Fibroblast of lung (primary cell): Measurements from ENCODE around the gene DGKZ. TPM values are rescaled to one million over a fixed set of nuclear protein-coding genes. Genes with fewer than 3 reads are reported as not detected.
A peak's percentile ranks its signal among the peaks of the same experiment; 100 is the strongest.
"Not testable (repeated sequence)": the region's sequence is repeated elsewhere in the genome, so short reads cannot be mapped to it uniquely, and the experiment has no call there.

Source experiments
- DNase-seq, 2 donors: peaks; one replicate each; pipeline versions ENCODE4 v3.0.0 to v3.0.0-alpha.2; 2010; ENCODE audit warnings: low read depth in 2 of 2
- H2AFZ ChIP-seq: 2 replicates; pipeline ENCODE4 v1.5.1; 2012; ENCODE audit warnings: low read length, control low read depth, inconsistent platforms
- H3K27ac ChIP-seq: 2 replicates; pipeline ENCODE4 v1.5.1; 2011; ENCODE audit warnings: low read length, control low read depth; ENCODE audit not compliant: insufficient read depth
- H3K27me3 ChIP-seq: 2 replicates; pipeline ENCODE4 v1.5.1; 2011; ENCODE audit warnings: mild to moderate bottlenecking, low read length; ENCODE audit not compliant: control insufficient read depth, insufficient read depth
- H3K36me3 ChIP-seq: 2 replicates; pipeline ENCODE4 v1.5.1; 2011; ENCODE audit warnings: low read length; ENCODE audit not compliant: control insufficient read depth, insufficient read depth
- H3K4me1 ChIP-seq: 2 replicates; pipeline ENCODE4 v1.5.1; 2011; ENCODE audit warnings: low read length; ENCODE audit not compliant: control insufficient read depth, insufficient read depth; ENCODE audit errors: extremely low read depth
- H3K4me2 ChIP-seq: 2 replicates; pipeline ENCODE4 v1.5.1; 2011; ENCODE audit warnings: low read length, control low read depth; ENCODE audit not compliant: insufficient read depth; ENCODE audit errors: extremely low read depth
- H3K4me3 ChIP-seq, 4 experiments: fragments of 200-600 bp in 1 of 4; sonication (generic) in 1 of 4; replicated peaks in 1 of 4; 2 replicates each; pipeline ENCODE4 v1.5.1; 2011 to 2016; ENCODE audit warnings: low read length in 4 of 4, low read depth in 3 of 4, mild to moderate bottlenecking in 3 of 4, control low read depth in 2 of 4, inconsistent platforms in 1 of 4, mixed read lengths in 1 of 4; ENCODE audit not compliant: insufficient read depth in 1 of 4; ENCODE audit errors: control extremely low read depth in 1 of 4
- H3K79me2 ChIP-seq: 2 replicates; pipeline ENCODE4 v1.5.1; 2012; ENCODE audit warnings: mild to moderate bottlenecking, low read length, inconsistent platforms; ENCODE audit not compliant: control insufficient read depth, insufficient read depth
- H3K9ac ChIP-seq: 2 replicates; pipeline ENCODE4 v1.5.1; 2011; ENCODE audit warnings: mild to moderate bottlenecking, low read length, control low read depth; ENCODE audit not compliant: insufficient read depth
- H3K9me3 ChIP-seq: 2 replicates; pipeline ENCODE4 v1.5.1; 2012; ENCODE audit warnings: low read depth, low read length; ENCODE audit not compliant: control insufficient read depth, insufficient read depth
- H4K20me1 ChIP-seq: 2 replicates; pipeline ENCODE4 v1.5.1; 2011; ENCODE audit warnings: low read length; ENCODE audit not compliant: control insufficient read depth, insufficient read depth; ENCODE audit errors: extremely low read depth
- EZH2 ChIP-seq: IDR thresholded peaks from 2 replicates; pipeline ENCODE4 v1.5.1; 2012; ENCODE audit warnings: low read length, control low read depth, mild to moderate bottlenecking; ENCODE audit errors: missing control alignments
- polyA plus RNA-seq, 2 donors: library from polyadenylated mRNA; depleted of rRNA in 1 of 2; stranded (reverse) in 1 of 2; unstranded in 1 of 2; fragments of >200 nt; gene quantifications; 2 replicates each; pipeline ENCODE4 v1.2.1, GENCODE V29; 2011 to 2012; ENCODE audit warnings: missing spikeins in 1 of 2
- total RNA-seq: library from RNA; depleted of rRNA; stranded (reverse); fragments of >200 nt; gene quantifications from 2 replicates; pipeline ENCODE4 v1.2.1, GENCODE V29; 2014
- TF ChIP-seq, protein P1 (sequence below), 2 donors: IDR thresholded peaks in 1 of 2; conservative IDR thresholded peaks in 1 of 2; 1 replicate in 1 of 2; 2 replicates in 1 of 2; pipeline ENCODE4 v1.5.1; 2011 to 2012; ENCODE audit warnings: low read length in 2 of 2, control low read depth in 1 of 2, inconsistent platforms in 1 of 2, low read depth in 1 of 2, mild to moderate bottlenecking in 1 of 2

DGKZ gene
- total and polyA plus RNA-seq, 2 donors (not counting 1 experiment from before 2014, with no cell fraction given): 16.4 to 35.5 TPM

GRCh38 chr11:46369458-46370152 is 22.3 kb downstream of the DGKZ start:
- Histone ChIP-seq H3K4me3 (no peak overlapping the region), H3K4me1 (peaks cover 6% of the 10 kb centered on the region), H3K36me3 (peaks cover 8% of the 10 kb centered on the region), H3K9ac (no peak overlapping the region), H2AFZ (no peak overlapping the region), H3K9me3 (no peaks in the 10 kb centered on the region), H3K27me3 (no peaks in the 10 kb centered on the region), H3K4me2 (no peak overlapping the region), H3K79me2 (no peaks in the 10 kb centered on the region), H3K27ac (no peak overlapping the region), H4K20me1 (no peaks in the 10 kb centered on the region)
- no peak for TF ChIP-seq EZH2
- TF ChIP-seq, protein P1, sequence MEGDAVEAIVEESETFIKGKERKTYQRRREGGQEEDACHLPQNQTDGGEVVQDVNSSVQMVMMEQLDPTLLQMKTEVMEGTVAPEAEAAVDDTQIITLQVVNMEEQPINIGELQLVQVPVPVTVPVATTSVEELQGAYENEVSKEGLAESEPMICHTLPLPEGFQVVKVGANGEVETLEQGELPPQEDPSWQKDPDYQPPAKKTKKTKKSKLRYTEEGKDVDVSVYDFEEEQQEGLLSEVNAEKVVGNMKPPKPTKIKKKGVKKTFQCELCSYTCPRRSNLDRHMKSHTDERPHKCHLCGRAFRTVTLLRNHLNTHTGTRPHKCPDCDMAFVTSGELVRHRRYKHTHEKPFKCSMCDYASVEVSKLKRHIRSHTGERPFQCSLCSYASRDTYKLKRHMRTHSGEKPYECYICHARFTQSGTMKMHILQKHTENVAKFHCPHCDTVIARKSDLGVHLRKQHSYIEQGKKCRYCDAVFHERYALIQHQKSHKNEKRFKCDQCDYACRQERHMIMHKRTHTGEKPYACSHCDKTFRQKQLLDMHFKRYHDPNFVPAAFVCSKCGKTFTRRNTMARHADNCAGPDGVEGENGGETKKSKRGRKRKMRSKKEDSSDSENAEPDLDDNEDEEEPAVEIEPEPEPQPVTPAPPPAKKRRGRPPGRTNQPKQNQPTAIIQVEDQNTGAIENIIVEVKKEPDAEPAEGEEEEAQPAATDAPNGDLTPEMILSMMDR (conservative IDR thresholded peaks at IDR 0.05 in 1 of 2, IDR thresholded peaks at IDR 0.05 in 1 of 2; ENCODE audit: low read depth in 1 of 2, low read length in 2 of 2): peak; percentile 85 to 97
- DNase-seq: peak; percentile 69 to 72

GRCh38 chr11:46370253-46370652 is 23.0 kb downstream of the DGKZ start:
- no peak overlapping the region for H3K4me2 ChIP-seq
- TF ChIP-seq EZH2: no peak
- TF ChIP-seq, protein P1 (conservative IDR thresholded peaks at IDR 0.05 in 1 of 2, IDR thresholded peaks at IDR 0.05 in 1 of 2; ENCODE audit: low read depth in 1 of 2, low read length in 2 of 2): no peak
- no peak overlapping the region for H3K27ac ChIP-seq
- H3K9ac ChIP-seq: no peak overlapping the region
- H3K4me1 ChIP-seq: peaks cover 6% of the 10 kb centered on the region
- H2AFZ ChIP-seq: no peak overlapping the region
- DNase-seq: no peak
- no peaks in the 10 kb centered on the region for H3K27me3 ChIP-seq
- no peaks in the 10 kb centered on the region for H4K20me1 ChIP-seq
- no peaks in the 10 kb centered on the region for H3K9me3 ChIP-seq
- H3K79me2 ChIP-seq: no peaks in the 10 kb centered on the region
- H3K4me3 ChIP-seq: no peak overlapping the region
- H3K36me3 ChIP-seq: peaks cover 10% of the 10 kb centered on the region

DNA sequence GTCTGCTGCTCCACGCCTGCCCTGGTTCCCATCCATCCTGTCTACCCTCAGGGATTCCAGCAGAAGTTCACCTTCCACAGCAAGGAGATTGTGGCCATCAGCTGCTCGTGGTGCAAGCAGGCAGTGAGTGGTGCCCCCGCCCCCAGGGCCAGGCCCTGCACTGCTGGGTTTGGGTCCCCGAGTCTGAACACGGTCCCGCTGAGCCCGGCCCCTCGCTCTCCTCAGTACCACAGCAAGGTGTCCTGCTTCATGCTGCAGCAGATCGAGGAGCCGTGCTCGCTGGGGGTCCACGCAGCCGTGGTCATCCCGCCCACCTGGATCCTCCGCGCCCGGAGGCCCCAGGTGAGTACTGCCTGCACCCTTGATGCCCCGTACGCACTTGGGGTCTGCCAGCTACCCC is 24.0 kb downstream of the DGKZ start:
- not testable (repeated sequence) for DNase-seq, H3K79me2 ChIP-seq, H3K9me3 ChIP-seq, H2AFZ ChIP-seq, H4K20me1 ChIP-seq, H3K4me2 ChIP-seq, H3K4me1 ChIP-seq, H3K4me3 ChIP-seq, H3K27me3 ChIP-seq, H3K9ac ChIP-seq, H3K27ac ChIP-seq
- peaks cover 14% of the 10 kb centered on the region for H3K36me3 ChIP-seq
